ENCODE measurements around the gene CD81.

CD81 gene

GRCh38 chr11:2366276-2366675, 10.8 kb upstream of the CD81 start:
- TF ChIP-seq GLIS3 (CRISPR knock-in tag; IDR thresholded peaks at IDR 0.05) (no peak), CSDC2 (CRISPR knock-in tag; IDR thresholded peaks at IDR 0.05) (no peak), ZNF70 (CRISPR knock-in tag; IDR thresholded peaks at IDR 0.05) (no peak), ZFP30 (CRISPR knock-in tag; IDR thresholded peaks at IDR 0.05) (no peak), SNAI2 (CRISPR knock-in tag; IDR thresholded peaks at IDR 0.05) (no peak), ZC3H10 (CRISPR knock-in tag; IDR thresholded peaks at IDR 0.05) (no peak), BACH2 (CRISPR knock-in tag; IDR thresholded peaks at IDR 0.05; ENCODE audit: borderline replicate concordance) (no peak), ISL1 (CRISPR knock-in tag; IDR thresholded peaks at IDR 0.05) (no peak), POU6F1 (CRISPR knock-in tag; IDR thresholded peaks at IDR 0.05; ENCODE audit: borderline replicate concordance, low read depth) (no peak), CSRNP3 (CRISPR knock-in tag; IDR thresholded peaks at IDR 0.05) (no peak), ARNTL (CRISPR knock-in tag; IDR thresholded peaks at IDR 0.05; ENCODE audit: borderline replicate concordance, low read depth) (no peak), TSHZ2 (CRISPR knock-in tag; IDR thresholded peaks at IDR 0.05) (no peak), ESRRG (CRISPR knock-in tag; IDR thresholded peaks at IDR 0.05) (no peak), PATZ1 (CRISPR knock-in tag; IDR thresholded peaks at IDR 0.05; ENCODE audit: borderline replicate concordance) (no peak)

GRCh38 chr11:2366733-2367132, 10.4 kb upstream of the CD81 start:
- peak; percentile 33 for ATAC-seq
- no peak for TF ChIP-seq ZFP30 (CRISPR knock-in tag; IDR thresholded peaks at IDR 0.05)
- no peak for TF ChIP-seq ZNF565 (CRISPR knock-in tag; conservative IDR thresholded peaks at IDR 0.05; ENCODE audit: low read depth)
- TF ChIP-seq ESRRG (CRISPR knock-in tag; IDR thresholded peaks at IDR 0.05): no peak
- no peak for TF ChIP-seq ARNTL (CRISPR knock-in tag; IDR thresholded peaks at IDR 0.05; ENCODE audit: borderline replicate concordance, low read depth)
- TF ChIP-seq TOX (CRISPR knock-in tag; IDR thresholded peaks at IDR 0.05; ENCODE audit: borderline replicate concordance): no peak
- no peak for TF ChIP-seq BACH2 (CRISPR knock-in tag; IDR thresholded peaks at IDR 0.05; ENCODE audit: borderline replicate concordance)
- TF ChIP-seq TSHZ2 (CRISPR knock-in tag; IDR thresholded peaks at IDR 0.05): no peak
- TF ChIP-seq PATZ1 (CRISPR knock-in tag; IDR thresholded peaks at IDR 0.05; ENCODE audit: borderline replicate concordance): no peak
- TF ChIP-seq CREB5 (CRISPR knock-in tag; IDR thresholded peaks at IDR 0.05; ENCODE audit: low read depth): no peak
- no peak for TF ChIP-seq TCF4 (CRISPR knock-in tag; IDR thresholded peaks at IDR 0.05; ENCODE audit: borderline replicate concordance)
- no peak for TF ChIP-seq POU6F1 (CRISPR knock-in tag; IDR thresholded peaks at IDR 0.05; ENCODE audit: borderline replicate concordance, low read depth)
- TF ChIP-seq OSR1 (CRISPR knock-in tag; IDR thresholded peaks at IDR 0.05): no peak
- no peak for TF ChIP-seq ZC3H10 (CRISPR knock-in tag; IDR thresholded peaks at IDR 0.05)
- TF ChIP-seq CSRNP3 (CRISPR knock-in tag; IDR thresholded peaks at IDR 0.05): no peak
- no peak for TF ChIP-seq RARB (CRISPR knock-in tag; IDR thresholded peaks at IDR 0.05)
- TF ChIP-seq PPARA (CRISPR knock-in tag; IDR thresholded peaks at IDR 0.05; ENCODE audit: borderline replicate concordance): no peak

More at GRCh38 chr11:2366276-2366675, 10.8 kb upstream of the CD81 start:
- ATAC-seq: peak; percentile 57
